A673 (cell line): ENCODE measurements around the gene PLEKHH1. TPM values are rescaled to one million over a fixed set of nuclear protein-coding genes. Genes with fewer than 3 reads are reported as not detected.

Source experiments
- BruUV-seq: library from RNA; stranded (reverse); fragments of 400-500 nt; replicated peaks from 2 replicates; lab custom pipeline; 2021; lab: Mats Ljungman, UMichigan
- CTCF ChIA-PET: fragments of 300-600 bp; sonication (Branson Sonifier 250); formaldehyde crosslinking; loops from one replicate; lab custom pipeline; 2022; ENCODE audit warnings: antibody characterized with exemption; lab: Charles Lee
- POLR2A ChIA-PET: fragments of 300-600 bp; sonication (Branson Sonifier 250); formaldehyde crosslinking; loops from one replicate; lab custom pipeline; 2022; ENCODE audit warnings: antibody characterized with exemption; ENCODE audit not compliant: low non-redundant PET; lab: Charles Lee
- DNase-seq: peaks from one replicate; pipeline ENCODE4 v3.0.0-alpha.2; 2015; ENCODE audit warnings: low spot score
- H3K27ac ChIP-seq: fragments of 200-600 bp; sonication (generic); 2 replicates; pipeline ENCODE4 v1.5.1; 2016; ENCODE audit warnings: mixed run types, low read depth, mild to moderate bottlenecking, mixed read lengths, antibody characterized with exemption, low read length; ENCODE audit not compliant: poor library complexity, severe bottlenecking
- H3K27me3 ChIP-seq: fragments of 200-600 bp; sonication (generic); replicated peaks from 2 replicates; pipeline ENCODE4 v1.6.1; 2017; ENCODE audit warnings: mixed run types, low read depth, mild to moderate bottlenecking, mixed read lengths, antibody characterized with exemption, low read length; ENCODE audit not compliant: insufficient read depth, poor library complexity
- H3K36me3 ChIP-seq: fragments of 200-600 bp; sonication (generic); 2 replicates; pipeline ENCODE4 v1.6.1; 2016; ENCODE audit warnings: mixed run types, mild to moderate bottlenecking, mixed read lengths, antibody characterized with exemption, low read length; ENCODE audit not compliant: insufficient read depth, poor library complexity, severe bottlenecking
- H3K4me1 ChIP-seq: fragments of 200-600 bp; sonication (generic); 2 replicates; pipeline ENCODE4 v1.6.1; 2017; ENCODE audit warnings: mixed run types, mild to moderate bottlenecking, mixed read lengths, antibody characterized with exemption, low read length; ENCODE audit not compliant: insufficient read depth, poor library complexity, severe bottlenecking
- H3K4me3 ChIP-seq: fragments of 200-600 bp; sonication (generic); 2 replicates; pipeline ENCODE4 v1.5.1; 2016; ENCODE audit warnings: low read depth, mixed run types, mild to moderate bottlenecking, mixed read lengths, low read length; ENCODE audit not compliant: poor library complexity, severe bottlenecking
- H3K9me3 ChIP-seq: fragments of 200-600 bp; sonication (generic); 2 replicates; pipeline ENCODE4 v1.6.1; 2016; ENCODE audit warnings: mixed run types, low read depth, mild to moderate bottlenecking, mixed read lengths, antibody characterized with exemption, low read length; ENCODE audit not compliant: poor library complexity, severe bottlenecking
- CTCF ChIP-seq: fragments of 300-800, 200-600 bp; sonication (generic); conservative IDR thresholded peaks from 2 replicates; pipeline ENCODE4 v1.5.1; 2017; ENCODE audit warnings: low read depth, mild to moderate bottlenecking, antibody characterized with exemption, low read length, moderate library complexity, mixed read lengths
- EZH2 ChIP-seq: fragments of 200-600 bp; sonication (generic); IDR thresholded peaks from 2 replicates; pipeline ENCODE4 v1.6.1; 2017; ENCODE audit warnings: borderline replicate concordance, low read depth, mild to moderate bottlenecking, mixed read lengths, antibody characterized with exemption, low read length; ENCODE audit not compliant: poor library complexity, severe bottlenecking
- intact Hi-C: fragments of 100-400 bp; cut with micrococcal nuclease; formaldehyde crosslinking; loops from one replicate; pipeline ENCODE4 v1.10.0; 2022; ENCODE audit not compliant: unreplicated experiment
- total RNA-seq: library from RNA; stranded (reverse); gene quantifications from 2 replicates; pipeline ENCODE4 v1.2.3, GENCODE V29; 2021

The PLEKHH1 gene
- total RNA-seq, 1 experiment from 2014 or later = 8.9 TPM

DNA sequence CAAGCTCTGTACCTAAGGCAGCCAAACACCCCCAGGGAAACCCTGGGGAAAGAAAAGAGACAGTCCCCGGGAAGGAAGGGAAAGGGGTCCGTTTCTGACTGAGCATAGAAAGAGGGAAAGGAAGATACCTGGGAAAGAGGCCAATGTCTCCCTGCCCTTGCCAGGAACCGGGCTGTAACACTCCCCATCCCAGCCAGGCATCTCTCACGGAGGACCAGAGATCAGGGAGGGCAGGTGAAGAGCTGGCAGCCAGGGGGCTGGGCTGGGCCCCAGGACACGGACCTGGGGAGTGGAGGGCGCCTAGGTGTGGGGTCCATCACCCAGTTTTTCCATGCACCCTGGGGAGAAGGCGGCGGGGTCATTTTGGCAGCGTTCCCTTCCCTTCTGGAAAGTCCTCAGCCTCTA is 18.9 kb upstream of the PLEKHH1 start:
- POLR2A ChIA-PET = no interaction called here
- peaks cover 9% of the 10 kb centered on the region for H3K27me3 ChIP-seq

DNA sequence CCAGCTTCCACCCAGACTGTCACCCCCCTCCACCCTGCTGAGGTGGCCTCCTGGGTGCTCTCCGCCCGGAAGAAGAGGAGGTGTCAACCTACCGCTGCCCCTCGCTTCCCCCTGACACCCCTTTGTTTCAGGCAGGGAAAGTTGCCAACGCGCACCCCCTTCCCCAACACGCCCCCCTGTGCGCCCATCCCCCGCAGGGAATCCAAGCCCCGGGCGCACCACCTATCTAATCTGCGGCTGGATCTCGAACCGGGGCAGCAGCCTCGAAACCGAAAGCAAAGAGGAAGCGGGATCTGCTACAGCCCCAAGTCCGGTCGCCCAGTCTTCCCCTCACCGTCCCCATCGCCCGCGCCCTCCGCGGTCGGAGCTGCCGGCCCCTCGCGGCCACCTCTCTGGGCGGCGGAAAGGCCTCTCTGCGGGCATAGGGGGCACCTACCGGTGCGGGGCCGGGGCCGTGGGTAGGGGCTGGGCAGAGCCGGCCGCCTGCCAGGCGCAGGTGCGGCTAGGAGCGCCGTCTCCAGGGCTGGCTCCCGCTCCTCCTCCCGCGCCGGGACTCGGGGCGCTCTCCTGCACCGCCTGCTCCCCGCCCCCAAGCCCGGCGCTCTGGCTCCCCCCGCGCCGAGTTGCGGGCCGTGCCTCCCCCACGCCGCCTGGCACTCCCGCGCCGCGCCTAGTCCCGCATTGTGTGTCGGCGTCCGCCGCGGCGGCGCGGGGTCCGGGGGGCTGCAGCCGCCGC is 18.3 kb upstream of the PLEKHH1 start:
- DNase-seq = peak; percentile 24
- Histone ChIP-seq H3K4me3 (peak overlapping the region; percentile 74), H3K27ac (no peak overlapping the region), H3K4me1 (no peaks in the 10 kb centered on the region), H3K27me3 (peaks cover 9% of the 10 kb centered on the region), H3K36me3 (no peaks in the 10 kb centered on the region), H3K9me3 (no peaks in the 10 kb centered on the region)
- intact Hi-C loops = no loop called here
- CTCF ChIA-PET = no interaction called here
- TF ChIP-seq EZH2 (no peak), CTCF (no peak)
- POLR2A ChIA-PET = no interaction called here
- no TSS peak for BruUV-seq

More for the DNA sequence above, 18.9 kb upstream of the PLEKHH1 start:
- H3K9me3 ChIP-seq = no peaks in the 10 kb centered on the region
- no peak overlapping the region for H3K27ac ChIP-seq
- no TSS peak for BruUV-seq
- intact Hi-C loops = no loop called here
- no peak for DNase-seq
- H3K36me3 ChIP-seq = no peaks in the 10 kb centered on the region
- no peaks in the 10 kb centered on the region for H3K4me1 ChIP-seq
- CTCF ChIA-PET = interaction anchor here (0.6 to 1.2 kb wide), 2 partner anchors 9 to 13 kb away, joined by 3 to 4 read pairs; no protein-coding TSS in a partner anchor
- no peak for TF ChIP-seq EZH2
- TF ChIP-seq CTCF = no peak
- peak overlapping the region; percentile 74 for H3K4me3 ChIP-seq

DNA sequence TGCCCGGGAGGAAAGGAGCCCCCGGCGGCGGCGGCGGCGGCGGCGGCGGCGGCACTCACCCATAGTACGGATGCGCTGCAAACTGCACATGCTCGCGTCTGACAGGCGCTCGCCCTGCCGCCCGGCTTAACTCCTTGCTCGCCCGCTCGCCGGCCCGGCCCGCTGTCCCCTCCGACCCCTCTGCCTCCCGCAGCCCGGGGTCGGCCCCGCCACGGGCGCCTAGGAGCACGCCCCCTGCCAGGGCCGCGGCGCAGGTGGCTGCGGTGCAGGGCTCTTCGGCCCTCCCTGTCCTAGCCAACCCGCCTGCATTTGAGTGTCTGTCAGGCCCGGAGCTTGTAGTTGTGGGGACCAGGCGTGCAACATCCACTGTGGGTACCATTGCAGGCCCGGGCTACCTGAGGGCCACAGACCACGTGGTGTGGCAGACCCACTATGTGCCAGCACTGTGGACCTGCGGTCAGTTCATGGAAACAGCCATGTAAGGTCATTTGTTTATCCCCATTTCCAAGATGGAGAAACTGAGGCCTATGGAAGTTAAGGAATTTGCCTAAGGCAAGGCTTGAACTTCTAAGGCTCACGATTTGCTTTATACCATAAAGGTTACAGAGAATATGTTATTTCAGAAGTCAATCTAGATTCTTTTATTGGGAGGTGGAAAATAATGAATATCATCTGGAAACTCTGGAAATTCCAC is 17.6 kb upstream of the PLEKHH1 start:
- Histone ChIP-seq H3K27ac (no peak overlapping the region), H3K4me1 (no peaks in the 10 kb centered on the region), H3K36me3 (no peaks in the 10 kb centered on the region), H3K27me3 (peaks cover 9% of the 10 kb centered on the region), H3K4me3 (peak overlapping the region; percentile 74), H3K9me3 (no peaks in the 10 kb centered on the region)
- POLR2A ChIA-PET = no interaction called here
- no peak for TF ChIP-seq EZH2
- no peak for TF ChIP-seq CTCF
- intact Hi-C loops = no loop called here
- CTCF ChIA-PET = no interaction called here
- DNase-seq = peak; percentile 36
- no TSS peak for BruUV-seq
